Prostate gland (tissue), 2 donors: Measurements from ENCODE around the gene FAM204A.

Source experiments
- POLR2A ChIP-seq: fragments of 450-650 bp; IDR thresholded peaks from one replicate; pipeline ENCODE4 v1.6.1; 2016; ENCODE audit warnings: antibody characterized with exemption, mild to moderate bottlenecking
- POLR2AphosphoS5 ChIP-seq: sonication (generic); formaldehyde crosslinking; IDR thresholded peaks from one replicate; pipeline ENCODE4 v1.6.1; 2017; ENCODE audit warnings: antibody characterized with exemption
- TF ChIP-seq, protein P1 (sequence below), 4 experiments: fragments of 200-600 bp in 2 of 4; fragments of 450-650 bp in 2 of 4; sonication (generic) in 2 of 4; IDR thresholded peaks; 1 replicate in 3 of 4; 2 replicates in 1 of 4; pipeline ENCODE4 v1.5.1; 2016 to 2019; ENCODE audit warnings: antibody characterized with exemption in 4 of 4, mild to moderate bottlenecking in 2 of 4, moderate library complexity in 2 of 4

DNA sequence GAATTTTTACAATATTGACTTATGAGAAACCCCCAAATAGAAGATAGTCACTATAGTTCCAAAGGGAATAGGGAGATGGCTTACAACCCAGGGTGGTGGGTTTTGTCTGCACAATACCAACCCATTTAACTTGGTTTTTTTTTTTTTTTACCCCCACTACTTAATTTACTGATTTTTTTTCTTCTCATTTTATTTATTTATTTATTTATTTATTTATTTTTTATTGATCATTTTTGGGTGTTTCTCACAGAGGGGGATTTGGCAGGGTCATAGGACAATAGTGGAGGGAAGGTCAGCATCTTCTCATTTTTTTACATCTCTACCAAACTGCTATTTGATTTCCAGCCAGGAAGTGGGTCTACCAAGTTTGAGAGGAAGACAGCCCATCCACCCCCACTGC, 77.9 kb downstream of the FAM204A start:
- TF ChIP-seq, protein P1, sequence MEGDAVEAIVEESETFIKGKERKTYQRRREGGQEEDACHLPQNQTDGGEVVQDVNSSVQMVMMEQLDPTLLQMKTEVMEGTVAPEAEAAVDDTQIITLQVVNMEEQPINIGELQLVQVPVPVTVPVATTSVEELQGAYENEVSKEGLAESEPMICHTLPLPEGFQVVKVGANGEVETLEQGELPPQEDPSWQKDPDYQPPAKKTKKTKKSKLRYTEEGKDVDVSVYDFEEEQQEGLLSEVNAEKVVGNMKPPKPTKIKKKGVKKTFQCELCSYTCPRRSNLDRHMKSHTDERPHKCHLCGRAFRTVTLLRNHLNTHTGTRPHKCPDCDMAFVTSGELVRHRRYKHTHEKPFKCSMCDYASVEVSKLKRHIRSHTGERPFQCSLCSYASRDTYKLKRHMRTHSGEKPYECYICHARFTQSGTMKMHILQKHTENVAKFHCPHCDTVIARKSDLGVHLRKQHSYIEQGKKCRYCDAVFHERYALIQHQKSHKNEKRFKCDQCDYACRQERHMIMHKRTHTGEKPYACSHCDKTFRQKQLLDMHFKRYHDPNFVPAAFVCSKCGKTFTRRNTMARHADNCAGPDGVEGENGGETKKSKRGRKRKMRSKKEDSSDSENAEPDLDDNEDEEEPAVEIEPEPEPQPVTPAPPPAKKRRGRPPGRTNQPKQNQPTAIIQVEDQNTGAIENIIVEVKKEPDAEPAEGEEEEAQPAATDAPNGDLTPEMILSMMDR (IDR thresholded peaks at IDR 0.05): no peak
- no peak for TF ChIP-seq POLR2AphosphoS5
- no peak for TF ChIP-seq POLR2A
